Hepatocyte (in vitro differentiated cells): ENCODE data around the gene SSC4D. TPM values are rescaled to one million over a fixed set of nuclear protein-coding genes. Genes with fewer than 3 reads are reported as not detected.

Experiments used
- DNase-seq: peaks from one replicate; pipeline ENCODE4 v3.0.0-alpha.2; 2016; ENCODE audit warnings: low spot score
- H2AFZ ChIP-seq: fragments of 200-600 bp; sonication (generic); 2 replicates; pipeline ENCODE4 v1.6.0; 2016; ENCODE audit warnings: antibody characterized with exemption, mild to moderate bottlenecking
- H3K27ac ChIP-seq: fragments of 200-600 bp; sonication (generic); 2 replicates; pipeline ENCODE4 v1.5.1; 2016; ENCODE audit warnings: mild to moderate bottlenecking
- H3K27me3 ChIP-seq: fragments of 200-600 bp; sonication (generic); 2 replicates; pipeline ENCODE4 v1.6.1; 2016
- H3K36me3 ChIP-seq: fragments of 200-600 bp; sonication (generic); replicated peaks from 2 replicates; pipeline ENCODE4 v1.5.1; 2016; ENCODE audit warnings: low read depth; ENCODE audit not compliant: insufficient read depth
- H3K4me1 ChIP-seq: fragments of 200-600 bp; sonication (generic); 2 replicates; pipeline ENCODE4 v1.5.1; 2016; ENCODE audit warnings: mild to moderate bottlenecking, moderate library complexity; ENCODE audit not compliant: insufficient read depth
- H3K4me2 ChIP-seq: fragments of 200-600 bp; sonication (generic); 2 replicates; pipeline ENCODE4 v1.6.0; 2016
- H3K4me3 ChIP-seq: fragments of 200-600 bp; sonication (generic); 2 replicates; pipeline ENCODE4 v1.5.1; 2016; ENCODE audit warnings: mild to moderate bottlenecking
- H3K79me2 ChIP-seq: fragments of 200-600 bp; sonication (generic); 2 replicates; pipeline ENCODE4 v1.6.0; 2017; ENCODE audit warnings: mild to moderate bottlenecking
- H3K9me2 ChIP-seq: fragments of 200-600 bp; sonication (generic); replicated peaks from 2 replicates; pipeline ENCODE4 v1.6.0; 2017; ENCODE audit warnings: mild to moderate bottlenecking; ENCODE audit not compliant: insufficient read depth
- H3K9me3 ChIP-seq: fragments of 200-600 bp; sonication (generic); 2 replicates; pipeline ENCODE4 v1.5.1; 2016; ENCODE audit warnings: low read depth, mild to moderate bottlenecking
- H4K20me1 ChIP-seq: fragments of 200-600 bp; sonication (generic); 2 replicates; pipeline ENCODE4 v1.6.0; 2016; ENCODE audit warnings: mild to moderate bottlenecking; ENCODE audit not compliant: insufficient read depth, poor library complexity, severe bottlenecking
- CTCF ChIP-seq: fragments of 200-600 bp; sonication (generic); IDR thresholded peaks from 2 replicates; pipeline ENCODE4 v1.5.1; 2016; ENCODE audit warnings: antibody characterized with exemption, mild to moderate bottlenecking; ENCODE audit not compliant: poor library complexity
- EZH2 ChIP-seq: fragments of 200-600 bp; sonication (generic); IDR thresholded peaks from 2 replicates; pipeline ENCODE4 v1.6.1; 2016; ENCODE audit warnings: antibody characterized with exemption, mild to moderate bottlenecking, borderline replicate concordance
- EZH2phosphoT487 ChIP-seq: fragments of 200-600 bp; sonication (generic); IDR thresholded peaks from one replicate; pipeline ENCODE4 v1.6.1; 2018; ENCODE audit warnings: antibody characterized with exemption, mild to moderate bottlenecking, low read depth, moderate library complexity; ENCODE audit not compliant: unreplicated experiment, severe bottlenecking
- WGBS: methylation state at CpG from one replicate; pipeline ENCODE4 v1.1.6; 2016; ENCODE audit warnings: low lambda C conversion rate; ENCODE audit errors: missing lambda C conversion rate; 5-methylcytosine and 5-hydroxymethylcytosine counted together
- polyA plus RNA-seq: library from polyadenylated mRNA; unstranded; fragments of >200 nt; fragmentation: Nextera tagmentation; extraction: Ambion mirVana; gene quantifications from 2 replicates; pipeline ENCODE4 v1.2.1, GENCODE V29; 2016
- total RNA-seq: library from RNA; depleted of rRNA; stranded (reverse); fragments of >200 nt; gene quantifications from 2 replicates; pipeline ENCODE4 v1.2.3, GENCODE V29; 2014

The SSC4D gene
- total and polyA plus RNA-seq, 2 experiments from 2014 or later, result 9.7 to 14.5 TPM

- H3K27ac ChIP-seq, result no peak overlapping the region
- no peaks in the 10 kb centered on the region for H3K9me2 ChIP-seq
- 83% methylated on average over 11 of the region's 11 CpGs for WGBS
- no peak overlapping the region for H3K4me3 ChIP-seq
- DNase-seq, result no peak
- no peaks in the 10 kb centered on the region for H4K20me1 ChIP-seq
- no peak overlapping the region for H3K4me2 ChIP-seq
- no peaks in the 10 kb centered on the region for H3K79me2 ChIP-seq
- H2AFZ ChIP-seq, result no peak overlapping the region
- H3K4me1 ChIP-seq, result no peaks in the 10 kb centered on the region
- H3K36me3 ChIP-seq, result no peaks in the 10 kb centered on the region
- TF ChIP-seq EZH2phosphoT487 (no peak), CTCF (no peak), EZH2 (no peak)
- no peaks in the 10 kb centered on the region for H3K9me3 ChIP-seq
- H3K27me3 ChIP-seq, result no peaks in the 10 kb centered on the region
Observed at GRCh38 chr7:76386691-76387260, 22.7 kb downstream of the SSC4D start.

GRCh38 chr7:76383089-76383944, 26.2 kb downstream of the SSC4D start:
- TF ChIP-seq EZH2, result no peak
- TF ChIP-seq EZH2phosphoT487, result no peak
- no peak for TF ChIP-seq CTCF
- no peaks in the 10 kb centered on the region for H3K27me3 ChIP-seq
- DNase-seq, result no peak
- no peak overlapping the region for H3K4me3 ChIP-seq
- H3K9me2 ChIP-seq, result no peaks in the 10 kb centered on the region
- H3K27ac ChIP-seq, result no peak overlapping the region
- WGBS, result 73% methylated on average over 13 of the region's 13 CpGs
- H2AFZ ChIP-seq, result no peak overlapping the region
- H3K79me2 ChIP-seq, result no peaks in the 10 kb centered on the region
- no peaks in the 10 kb centered on the region for H3K9me3 ChIP-seq
- H3K4me1 ChIP-seq, result peaks cover 10% of the 10 kb centered on the region
- H4K20me1 ChIP-seq, result no peaks in the 10 kb centered on the region
- no peaks in the 10 kb centered on the region for H3K36me3 ChIP-seq
- H3K4me2 ChIP-seq, result no peak overlapping the region

GRCh38 chr7:76381814-76382213, 27.7 kb downstream of the SSC4D start:
- H4K20me1 ChIP-seq, result no peaks in the 10 kb centered on the region
- H3K4me1 ChIP-seq, result peaks cover 10% of the 10 kb centered on the region
- no peaks in the 10 kb centered on the region for H3K79me2 ChIP-seq
- TF ChIP-seq EZH2phosphoT487 (no peak), CTCF (no peak), EZH2 (no peak)
- H3K9me2 ChIP-seq, result no peaks in the 10 kb centered on the region
- no peaks in the 10 kb centered on the region for H3K27me3 ChIP-seq
- no peak for DNase-seq
- no peaks in the 10 kb centered on the region for H3K9me3 ChIP-seq
- H3K4me3 ChIP-seq, result no peak overlapping the region
- no peak overlapping the region for H3K27ac ChIP-seq
- no peaks in the 10 kb centered on the region for H3K36me3 ChIP-seq
- WGBS, result 95% methylated on average over 7 of the region's 7 CpGs
- H2AFZ ChIP-seq, result no peak overlapping the region
- no peak overlapping the region for H3K4me2 ChIP-seq
